BE2C (cell line): ENCODE data around the gene CD80.
A peak's percentile ranks its signal among the peaks of the same experiment; 100 is the strongest.

Experiments
- DNase-seq: peaks from one replicate; pipeline ENCODE4 v3.0.0-alpha.2; 2020
- H3K27me3 ChIP-seq: fragments of 250-450 bp; sonication (Bioruptor Pico); 2 replicates; pipeline ENCODE4 v1.5.1; 2020; ENCODE audit warnings: mild to moderate bottlenecking
- H3K36me3 ChIP-seq: fragments of 250-450 bp; sonication (Bioruptor Pico); 2 replicates; pipeline ENCODE4 v1.5.1; 2020; ENCODE audit warnings: mild to moderate bottlenecking
- H3K4me1 ChIP-seq: fragments of 250-450 bp; sonication (Bioruptor Pico); 2 replicates; pipeline ENCODE4 v1.5.1; 2020
- H3K4me3 ChIP-seq: 2 replicates; pipeline ENCODE4 v1.5.1; 2011; ENCODE audit warnings: low read depth, low read length
- H3K9me3 ChIP-seq: fragments of 250-450 bp; sonication (Bioruptor Pico); 2 replicates; pipeline ENCODE4 v1.5.1; 2020
- CTCF ChIP-seq: IDR thresholded peaks from 2 replicates; pipeline ENCODE4 v1.5.1; 2012; ENCODE audit warnings: mild to moderate bottlenecking, low read depth, low read length

CD80 gene

GRCh38 chr3:119500901-119501300 is 58.5 kb downstream of the CD80 start:
- Histone ChIP-seq H3K9me3 (no peaks in the 10 kb centered on the region), H3K4me3 (no peak overlapping the region), H3K36me3 (peaks cover 19% of the 10 kb centered on the region), H3K27me3 (no peaks in the 10 kb centered on the region), H3K4me1 (peaks cover 4% of the 10 kb centered on the region)
- no peak for DNase-seq
- no peak for TF ChIP-seq CTCF

GRCh38 chr3:119500265-119500664 is 59.1 kb downstream of the CD80 start:
- no peak for TF ChIP-seq CTCF
- no peak for DNase-seq
- H3K27me3 ChIP-seq: no peaks in the 10 kb centered on the region
- H3K9me3 ChIP-seq: no peaks in the 10 kb centered on the region
- 0 out of 2 replicates have a peak overlapping the region, but pooled peaks have one; percentile 19 for H3K4me3 ChIP-seq
- peaks cover 4% of the 10 kb centered on the region for H3K4me1 ChIP-seq
- H3K36me3 ChIP-seq: peaks cover 15% of the 10 kb centered on the region

GRCh38 chr3:119498186-119499011 is 61.0 kb downstream of the CD80 start, which contains the start of gene TIMMDC1:
Gene TIMMDC1, plus strand, starts transcription at chr3:119498547. Its CDS starts 187 bp downstream, at chr3:119498734.
- peak; percentile 97 for DNase-seq
- Histone ChIP-seq H3K27me3 (no peaks in the 10 kb centered on the region), H3K4me1 (peaks cover 4% of the 10 kb centered on the region), H3K4me3 (peak within 1 kb of the TSS; percentile 98), H3K36me3 (peaks cover 5% of the 10 kb centered on the region; the same call in 1 of the 2 replicates), H3K9me3 (no peaks in the 10 kb centered on the region)
- no peak for TF ChIP-seq CTCF

GRCh38 chr3:119497820-119498185 is 61.6 kb downstream of the CD80 start:
- no peak for DNase-seq
- Histone ChIP-seq H3K9me3 (no peaks in the 10 kb centered on the region), H3K4me1 (peaks cover 4% of the 10 kb centered on the region), H3K36me3 (no peaks in the 10 kb centered on the region; the same call in 1 of the 2 replicates), H3K27me3 (no peaks in the 10 kb centered on the region), H3K4me3 (peak overlapping the region; percentile 98)
- TF ChIP-seq CTCF: no peak

- peaks cover 10% of the 10 kb centered on the region; the same call in 1 of the 2 replicates for H3K36me3 ChIP-seq
- DNase-seq: no peak
Observed at GRCh38 chr3:119494597-119494996, 64.8 kb downstream of the CD80 start.

More at GRCh38 chr3:119494597-119494996, 64.8 kb downstream of the CD80 start:
- H3K4me1 ChIP-seq: no peaks in the 10 kb centered on the region
- H3K27me3 ChIP-seq: no peaks in the 10 kb centered on the region
- H3K9me3 ChIP-seq: no peaks in the 10 kb centered on the region
- H3K4me3 ChIP-seq: no peak overlapping the region
- peak; percentile 31; the same call in 1 of the 2 replicates for TF ChIP-seq CTCF
